ENCODE results near the gene GPSM3. TPM values are rescaled to one million over a fixed set of nuclear protein-coding genes. Genes with fewer than 3 reads are reported as not detected.
A peak's percentile ranks its signal among the peaks of the same experiment; 100 is the strongest.

The GPSM3 gene
- total RNA-seq, 2 donors from 2014 or later: 268 to 291 TPM

DNA sequence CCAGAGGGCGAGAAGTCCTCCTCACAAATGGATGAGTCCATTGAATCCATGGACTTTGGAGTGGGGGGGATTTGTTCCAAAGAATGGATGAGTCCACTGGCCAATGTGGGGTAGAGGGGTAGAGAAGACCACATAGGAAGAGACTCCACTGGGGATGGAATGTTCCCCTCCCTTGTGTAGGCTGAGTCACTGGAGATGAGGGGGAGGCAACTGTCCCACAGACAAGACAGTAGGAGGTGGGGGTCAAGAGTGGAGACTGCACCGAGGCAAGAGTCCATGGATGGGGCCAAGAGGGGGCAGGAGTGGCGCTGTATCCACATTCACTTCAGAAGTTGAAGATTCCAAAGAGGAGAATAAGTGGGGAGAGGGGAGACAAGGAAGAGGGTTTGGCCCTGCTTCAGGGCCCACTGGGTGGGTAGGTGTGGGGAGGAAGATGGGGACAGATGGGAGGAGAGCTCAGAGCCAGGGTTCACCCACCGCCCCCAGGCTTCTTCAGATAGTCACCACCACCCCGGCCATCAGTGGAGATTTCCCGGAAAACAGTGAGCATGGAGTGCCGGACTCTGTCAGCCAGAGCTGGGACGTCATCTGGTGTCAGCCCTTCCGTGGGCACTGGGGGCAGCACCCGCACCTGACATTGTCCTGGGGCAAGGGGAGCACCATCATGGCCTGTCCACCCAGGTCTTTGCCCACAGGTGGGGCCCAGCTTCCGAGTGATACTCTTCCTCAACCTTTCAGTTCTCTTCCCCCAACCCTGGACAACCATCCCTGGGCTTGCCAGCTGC is 23.4 kb downstream of the GPSM3 start:
- Mint-ChIP-seq H3K27ac (no peak overlapping the region), H3K27me3 (no peaks in the 10 kb centered on the region), H3K4me3 (no peak overlapping the region), H3K4me1 (peaks cover 29% of the 10 kb centered on the region), H3K36me3 (ENCODE audit: low read depth) (peaks cover 9% of the 10 kb centered on the region)
- ATAC-seq (no peak), DNase-seq (no peak)
- H3K9me3 ChIP-seq (ENCODE audit: control insufficient read depth, low read length, poor library complexity, severe bottlenecking): no peaks in the 10 kb centered on the region

DNA sequence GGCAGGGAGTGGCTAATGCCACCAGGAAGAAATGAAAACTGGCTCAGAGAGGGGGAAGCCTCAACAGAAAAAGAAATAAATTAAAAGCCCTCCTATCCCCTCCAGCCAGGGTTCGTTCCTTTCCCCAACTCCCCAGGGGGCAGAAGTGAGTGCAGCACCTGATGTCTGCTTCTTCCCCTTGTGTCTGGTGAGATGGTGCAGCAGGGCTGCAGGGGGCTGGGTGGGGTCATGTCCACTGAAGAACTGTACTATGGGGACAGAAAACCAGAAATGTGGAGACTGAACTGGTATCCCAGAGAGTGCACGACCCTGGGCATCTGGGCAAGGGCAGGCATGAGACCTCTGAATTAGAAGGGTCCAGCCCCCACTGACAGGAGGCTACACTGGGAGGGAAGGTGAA is 24.1 kb downstream of the GPSM3 start:
- H3K9me3 ChIP-seq (ENCODE audit: control insufficient read depth, low read length, poor library complexity, severe bottlenecking): no peaks in the 10 kb centered on the region
- no peak overlapping the region for H3K27ac Mint-ChIP-seq
- ATAC-seq (no peak), DNase-seq (no peak)
- H3K4me1 Mint-ChIP-seq: peaks cover 23% of the 10 kb centered on the region
- no peak overlapping the region for H3K4me3 Mint-ChIP-seq
- peaks cover 9% of the 10 kb centered on the region for H3K36me3 Mint-ChIP-seq (ENCODE audit: low read depth)
- no peaks in the 10 kb centered on the region for H3K27me3 Mint-ChIP-seq

DNA sequence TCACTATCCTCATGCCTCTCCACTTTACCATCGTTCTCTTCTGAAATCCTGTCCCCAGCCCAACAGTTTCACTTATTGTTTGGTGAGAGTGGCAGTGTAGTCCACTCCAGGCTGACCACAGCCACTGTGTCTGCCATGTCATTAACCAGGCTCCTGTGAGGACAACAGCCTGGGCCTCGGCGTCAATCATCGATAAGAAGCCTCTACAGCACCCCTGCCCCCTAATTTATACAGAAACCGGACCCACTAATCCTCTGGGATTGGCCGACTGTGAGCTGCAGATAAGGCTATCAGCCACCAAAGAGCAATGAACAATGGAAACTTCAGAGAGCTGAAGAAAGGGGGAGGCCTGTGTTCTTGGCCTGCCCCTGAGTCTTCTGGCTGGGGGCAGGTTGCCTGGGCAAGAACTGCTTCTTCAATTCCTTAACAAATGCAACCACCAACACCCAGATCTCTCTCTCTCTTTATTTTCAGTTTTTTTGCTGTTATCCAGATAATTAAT is 24.6 kb downstream of the GPSM3 start:
- Mint-ChIP-seq H3K4me1 (peaks cover 17% of the 10 kb centered on the region), H3K4me3 (no peak overlapping the region), H3K36me3 (ENCODE audit: low read depth) (peaks cover 9% of the 10 kb centered on the region), H3K27ac (no peak overlapping the region), H3K27me3 (no peaks in the 10 kb centered on the region)
- no peaks in the 10 kb centered on the region for H3K9me3 ChIP-seq (ENCODE audit: control insufficient read depth, low read length, poor library complexity, severe bottlenecking)
- ATAC-seq (no peak), DNase-seq (no peak)

DNA sequence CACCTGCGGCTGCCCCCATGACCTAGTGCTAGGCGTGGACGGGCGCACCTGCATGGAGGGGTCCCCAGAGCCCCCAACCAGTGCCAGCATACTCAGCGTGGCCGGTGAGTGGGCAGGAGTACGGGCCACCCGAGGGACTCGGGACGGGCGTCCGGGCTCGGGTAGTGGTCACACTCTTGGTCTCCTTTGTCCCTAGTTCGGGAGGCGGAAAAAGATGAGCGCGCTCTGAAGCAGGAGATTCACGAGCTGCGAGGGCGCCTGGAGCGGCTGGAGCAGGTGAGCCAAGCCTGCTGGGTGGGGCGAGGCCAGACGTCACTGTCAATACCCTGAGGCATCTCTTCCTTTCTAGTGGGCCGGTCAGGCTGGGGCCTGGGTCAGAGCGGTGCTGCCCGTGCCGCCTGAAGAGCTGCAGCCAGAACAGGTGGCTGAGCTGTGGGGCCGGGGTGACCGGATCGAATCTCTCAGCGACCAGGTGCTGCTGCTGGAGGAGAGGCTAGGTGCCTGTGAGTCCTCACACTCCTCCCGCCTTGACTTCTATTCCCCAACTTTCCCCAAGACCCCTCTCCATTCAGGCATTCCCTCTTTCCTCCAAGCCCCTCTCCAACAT is 25.2 kb downstream of the GPSM3 start:
- Mint-ChIP-seq H3K36me3 (ENCODE audit: low read depth) (peaks cover 9% of the 10 kb centered on the region), H3K4me3 (no peak overlapping the region), H3K4me1 (peaks cover 14% of the 10 kb centered on the region), H3K27me3 (no peaks in the 10 kb centered on the region), H3K27ac (no peak overlapping the region)
- ATAC-seq (no peak), DNase-seq (no peak)
- H3K9me3 ChIP-seq (ENCODE audit: control insufficient read depth, low read length, poor library complexity, severe bottlenecking): no peaks in the 10 kb centered on the region

DNA sequence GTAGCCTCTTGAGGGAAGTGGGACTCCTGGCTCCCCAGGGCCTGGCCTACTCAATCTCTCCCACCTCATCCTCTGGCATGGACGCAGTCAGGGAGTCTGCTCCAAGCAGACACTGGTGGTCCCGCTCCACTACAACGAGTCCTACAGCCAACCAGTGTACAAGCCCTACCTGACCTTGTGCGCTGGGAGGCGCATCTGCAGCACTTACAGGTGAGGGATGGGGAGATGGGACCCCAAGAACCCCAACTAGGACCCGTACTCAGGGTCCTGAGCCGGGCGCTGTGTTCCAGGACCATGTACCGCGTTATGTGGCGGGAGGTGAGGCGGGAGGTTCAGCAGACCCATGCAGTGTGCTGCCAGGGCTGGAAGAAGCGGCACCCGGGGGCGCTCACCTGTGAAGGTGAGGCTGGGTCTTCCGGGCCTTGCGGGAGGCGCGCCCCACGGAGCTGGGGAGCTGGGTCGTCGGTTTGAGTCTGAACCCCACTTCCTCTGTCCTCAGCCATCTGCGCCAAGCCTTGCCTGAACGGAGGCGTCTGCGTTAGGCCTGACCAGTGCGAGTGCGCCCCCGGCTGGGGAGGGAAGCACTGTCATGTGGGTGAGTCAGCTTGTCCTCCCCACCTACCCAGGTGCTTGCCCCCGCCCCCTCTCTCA is 25.9 kb downstream of the GPSM3 start:
- no peak overlapping the region for H3K27ac Mint-ChIP-seq
- no peaks in the 10 kb centered on the region for H3K9me3 ChIP-seq (ENCODE audit: control insufficient read depth, low read length, poor library complexity, severe bottlenecking)
- DNase-seq: no peak
- peaks cover 9% of the 10 kb centered on the region for H3K36me3 Mint-ChIP-seq (ENCODE audit: low read depth)
- ATAC-seq: no peak
- H3K4me1 Mint-ChIP-seq: peaks cover 14% of the 10 kb centered on the region
- H3K27me3 Mint-ChIP-seq: no peaks in the 10 kb centered on the region
- no peak overlapping the region for H3K4me3 Mint-ChIP-seq

DNA sequence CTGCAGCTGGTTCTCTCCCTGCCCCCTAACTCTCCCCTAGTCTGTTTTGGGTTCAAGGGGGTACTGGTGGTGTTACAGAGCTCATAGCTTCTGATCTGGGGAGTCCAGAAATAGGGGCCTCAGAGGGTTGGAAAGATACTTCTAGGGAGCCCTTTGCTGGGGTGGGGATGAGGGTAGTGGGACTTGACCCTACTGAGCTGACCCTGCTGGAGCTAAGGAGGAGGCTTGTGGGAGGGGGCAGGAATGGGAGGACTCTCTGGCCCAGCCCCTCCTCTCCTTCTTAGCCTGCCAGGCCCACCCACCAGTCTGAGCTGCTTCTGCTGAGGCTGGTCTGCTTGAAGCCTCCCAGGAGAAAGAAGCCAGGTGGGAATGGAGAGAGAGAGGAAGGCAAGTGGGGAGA is 28.1 kb downstream of the GPSM3 start, which contains the start of gene EGFL8:
EGFL8 (plus strand) TSS at position 301 of the 400 bp plus-strand sequence. CDS start 1,571 bp downstream, outside the sequence.
- no peak for DNase-seq

DNA sequence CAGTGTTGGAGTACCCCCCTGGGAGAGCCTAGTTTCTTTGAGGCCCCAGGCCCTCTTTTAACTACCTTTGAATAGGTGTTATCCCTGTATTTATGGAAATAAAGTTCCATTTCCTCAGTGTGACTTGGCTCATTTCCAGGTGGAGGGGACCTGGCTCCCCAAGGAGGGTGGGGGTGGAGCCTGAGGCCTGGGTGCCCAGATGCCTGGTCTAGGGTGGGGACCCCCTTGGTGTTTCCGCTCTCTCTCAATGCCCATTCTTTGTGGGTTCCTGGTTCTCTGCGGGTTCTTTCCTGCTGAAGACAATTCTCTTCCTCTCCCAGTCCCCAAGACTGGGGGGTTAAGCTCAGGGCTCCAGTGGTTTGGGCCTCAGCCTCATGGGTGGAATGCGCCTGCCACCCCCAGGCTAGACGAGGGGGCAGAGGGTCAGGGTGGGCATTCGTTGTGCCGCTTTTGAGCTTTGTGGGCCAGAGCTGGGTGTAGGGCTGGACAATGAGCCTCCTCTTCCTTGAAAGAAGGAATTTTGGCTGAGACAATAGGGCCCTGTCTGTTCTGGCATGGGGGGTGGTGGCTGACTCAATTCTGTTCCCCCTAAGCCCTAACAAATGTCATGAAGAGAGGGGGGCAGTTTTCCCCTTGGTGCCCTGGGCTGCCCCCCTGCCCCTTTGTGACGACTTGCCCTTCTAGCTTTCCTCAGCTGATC is 28.7 kb downstream of the GPSM3 start:
- no peak overlapping the region for H3K4me3 Mint-ChIP-seq
- DNase-seq: no peak
- ATAC-seq: no peak

More for the DNA sequence above, 28.1 kb downstream of the GPSM3 start, which contains the start of gene EGFL8:
- Mint-ChIP-seq H3K4me3 (no peak within 1 kb of the TSS), H3K36me3 (ENCODE audit: low read depth) (peaks cover 6% of the 10 kb centered on the region), H3K27me3 (no peaks in the 10 kb centered on the region), H3K4me1 (peaks cover 5% of the 10 kb centered on the region), H3K27ac (peak within 1 kb of the TSS; percentile 32)
- ATAC-seq: no peak
- no peaks in the 10 kb centered on the region for H3K9me3 ChIP-seq (ENCODE audit: control insufficient read depth, low read length, poor library complexity, severe bottlenecking)

DNA sequence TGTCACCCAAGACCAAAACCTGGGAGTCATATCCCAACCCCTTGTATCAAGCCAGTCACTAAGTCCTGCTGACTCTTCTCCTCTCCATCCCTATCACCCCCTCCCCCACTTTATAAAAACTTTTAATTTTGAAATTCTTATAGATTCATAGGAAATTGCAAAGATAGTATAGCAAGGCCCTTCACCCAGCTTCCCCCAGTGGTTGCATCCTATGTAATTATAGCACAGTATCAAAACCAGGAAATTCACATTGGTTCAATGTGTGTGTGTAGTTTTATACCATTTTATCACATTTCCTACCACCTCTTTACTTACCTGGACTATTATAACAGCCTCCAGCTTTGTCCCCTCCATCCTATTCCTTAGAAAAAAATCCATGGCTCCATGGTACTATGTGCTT is 34.4 kb downstream of the GPSM3 start:
- Mint-ChIP-seq H3K4me1 (peaks cover 28% of the 10 kb centered on the region), H3K27ac (peak overlapping the region; percentile 72), H3K36me3 (ENCODE audit: low read depth) (peaks cover 11% of the 10 kb centered on the region), H3K4me3 (no peak overlapping the region), H3K27me3 (peaks cover 1% of the 10 kb centered on the region)
- no peaks in the 10 kb centered on the region for H3K9me3 ChIP-seq (ENCODE audit: control insufficient read depth, low read length, poor library complexity, severe bottlenecking)
- no peak for DNase-seq
- no peak for ATAC-seq

More for the DNA sequence above, 28.7 kb downstream of the GPSM3 start:
- H3K27me3 Mint-ChIP-seq: no peaks in the 10 kb centered on the region
- no peaks in the 10 kb centered on the region for H3K9me3 ChIP-seq (ENCODE audit: control insufficient read depth, low read length, poor library complexity, severe bottlenecking)
- H3K4me1 Mint-ChIP-seq: peaks cover 5% of the 10 kb centered on the region
- H3K27ac Mint-ChIP-seq: peak overlapping the region; percentile 32
- peaks cover 3% of the 10 kb centered on the region for H3K36me3 Mint-ChIP-seq (ENCODE audit: low read depth)

DNA sequence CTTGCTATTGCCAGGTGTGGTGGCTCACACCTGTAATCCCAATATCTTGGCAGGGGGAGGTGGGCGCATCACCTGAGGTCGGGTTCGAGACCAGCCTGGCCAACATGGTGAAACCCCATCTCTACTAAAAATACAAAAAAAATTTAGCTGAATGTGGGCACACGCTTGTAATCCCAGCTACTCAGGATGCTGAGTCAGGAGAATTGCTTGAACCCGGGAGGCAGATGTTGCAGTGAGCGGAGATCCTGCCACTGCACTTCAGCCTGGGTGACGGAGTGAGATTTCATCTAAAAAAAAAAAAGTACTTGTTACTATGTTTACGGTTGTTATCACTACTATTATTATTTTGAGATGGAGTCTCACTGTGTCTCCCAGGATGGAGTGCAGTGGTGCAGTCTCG is 35.6 kb downstream of the GPSM3 start:
- peaks cover 11% of the 10 kb centered on the region for H3K36me3 Mint-ChIP-seq (ENCODE audit: low read depth)
- H3K4me1 Mint-ChIP-seq: peaks cover 34% of the 10 kb centered on the region
- no peak overlapping the region for H3K27ac Mint-ChIP-seq
- DNase-seq: no peak
- no peak for ATAC-seq
- no peaks in the 10 kb centered on the region for H3K9me3 ChIP-seq (ENCODE audit: control insufficient read depth, low read length, poor library complexity, severe bottlenecking)
- peaks cover 5% of the 10 kb centered on the region for H3K27me3 Mint-ChIP-seq
- H3K4me3 Mint-ChIP-seq: no peak overlapping the region

DNA sequence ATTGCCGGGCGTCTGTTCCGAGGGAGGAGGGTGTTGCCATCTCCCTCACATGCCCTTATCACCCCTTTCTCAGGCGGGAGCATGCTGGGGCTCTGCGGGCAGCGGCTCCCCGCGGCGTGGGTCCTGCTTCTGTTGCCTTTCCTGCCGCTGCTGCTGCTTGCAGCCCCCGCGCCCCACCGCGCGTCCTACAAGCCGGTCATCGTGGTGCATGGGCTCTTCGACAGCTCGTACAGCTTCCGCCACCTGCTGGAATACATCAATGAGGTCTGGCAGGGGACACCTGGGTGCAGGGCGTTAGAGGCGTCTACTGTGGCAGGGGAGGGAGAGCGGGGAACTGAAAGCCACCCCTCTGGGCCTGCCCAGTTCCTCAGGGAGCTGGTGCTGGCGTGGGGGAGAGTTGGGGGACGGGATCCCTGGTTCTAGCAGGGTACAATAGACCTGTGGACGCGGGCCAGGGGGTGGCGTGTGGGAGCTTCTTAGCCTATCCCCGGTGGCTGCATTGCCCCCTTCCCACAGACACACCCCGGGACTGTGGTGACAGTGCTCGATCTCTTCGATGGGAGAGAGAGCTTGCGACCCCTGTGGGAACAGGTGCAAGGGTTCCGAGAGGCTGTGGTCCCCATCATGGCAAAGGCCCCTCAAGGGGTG is 37.8 kb downstream of the GPSM3 start:
- no peaks in the 10 kb centered on the region for H3K9me3 ChIP-seq (ENCODE audit: control insufficient read depth, low read length, poor library complexity, severe bottlenecking)
- H3K27ac Mint-ChIP-seq: peak overlapping the region; percentile 67
- DNase-seq (peak; percentile 38 to 45 (median 40)), ATAC-seq (peak; percentile 82)
- peaks cover 20% of the 10 kb centered on the region for H3K36me3 Mint-ChIP-seq (ENCODE audit: low read depth)
- H3K27me3 Mint-ChIP-seq: peaks cover 21% of the 10 kb centered on the region
- peak overlapping the region; percentile 98 for H3K4me3 Mint-ChIP-seq
- H3K4me1 Mint-ChIP-seq: peaks cover 42% of the 10 kb centered on the region

DNA sequence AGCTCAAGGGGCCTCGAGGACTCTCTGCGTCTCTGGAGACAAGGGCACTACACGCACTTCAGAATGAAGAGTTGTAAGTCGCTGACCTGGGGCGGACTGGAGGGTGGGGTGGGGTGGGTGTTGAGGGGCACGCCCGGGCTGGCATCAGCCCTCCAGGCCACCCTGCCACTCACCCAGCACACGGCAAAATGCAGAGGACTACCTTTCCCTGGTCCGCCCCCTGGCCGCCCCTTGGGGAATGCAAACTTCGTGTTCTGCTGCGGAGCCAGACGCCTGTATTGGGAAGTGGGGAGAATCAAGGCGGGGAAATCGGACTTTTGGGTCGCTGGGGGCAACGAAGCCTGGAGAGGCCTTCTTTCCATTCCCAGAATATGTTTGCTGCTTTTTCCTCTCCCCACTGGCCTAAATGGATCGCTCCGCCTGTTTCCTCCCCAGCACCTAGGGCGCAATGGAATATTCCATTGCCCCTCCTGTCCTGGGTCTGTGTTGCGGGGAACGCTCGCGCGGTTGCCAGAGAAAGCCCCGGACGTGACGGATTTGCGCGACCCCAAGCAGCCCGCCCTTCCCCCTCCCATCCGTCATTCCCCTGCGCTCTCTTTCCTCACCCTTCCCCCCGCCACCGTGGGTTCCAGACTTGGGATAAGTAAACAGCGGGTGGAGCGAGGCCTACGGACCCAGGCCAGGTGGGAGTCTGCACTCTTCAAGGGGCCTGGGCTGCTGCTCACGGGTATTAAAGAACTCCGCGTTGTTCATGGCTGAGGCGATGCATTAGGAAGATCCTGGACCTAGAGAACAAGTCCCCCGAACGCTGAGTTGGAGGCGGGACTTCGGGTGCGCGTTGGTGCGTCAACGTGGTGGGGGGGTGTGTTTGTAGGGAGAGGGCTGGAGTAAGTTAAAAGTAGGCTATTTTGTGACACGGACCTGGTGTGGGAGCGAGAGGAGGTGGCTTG is 38.6 kb downstream of the GPSM3 start, which contains the start of gene PPT2:
PPT2 (plus strand) TSS at position 578 of the 950 bp plus-strand sequence. CDS start 454 bp downstream, outside the sequence.
- H3K4me3 Mint-ChIP-seq: peak within 1 kb of the TSS; percentile 98
- peak within 1 kb of the TSS; percentile 67 for H3K27ac Mint-ChIP-seq
- H3K9me3 ChIP-seq (ENCODE audit: control insufficient read depth, low read length, poor library complexity, severe bottlenecking): no peaks in the 10 kb centered on the region
- peaks cover 20% of the 10 kb centered on the region for H3K36me3 Mint-ChIP-seq (ENCODE audit: low read depth)
- peaks cover 46% of the 10 kb centered on the region for H3K4me1 Mint-ChIP-seq
- ATAC-seq: peak; percentile 74
- peaks cover 26% of the 10 kb centered on the region for H3K27me3 Mint-ChIP-seq
- peak; percentile 34 to 57 (median 41) for DNase-seq
